OCI-LY3 (cell line): ENCODE measurements around the gene SGCA.

ENCODE experiments used
- H2AFZ ChIP-seq: fragments of 200-600, 300-600 bp; shearing (Covaris generic); 2 replicates; pipeline ENCODE4 v1.6.0; 2014; ENCODE audit warnings: antibody characterized with exemption, low read depth, low read length
- H3K27ac ChIP-seq: fragments of 200-600, 300-600 bp; sonication (generic); 2 replicates; pipeline ENCODE4 v1.5.1; 2014; ENCODE audit warnings: mild to moderate bottlenecking, low read length, moderate library complexity, mixed read lengths
- H3K27me3 ChIP-seq: fragments of 200-600, 300-600 bp; sonication (generic); 2 replicates; pipeline ENCODE4 v1.6.1; 2014; ENCODE audit warnings: low read depth, low read length, mixed read lengths
- H3K36me3 ChIP-seq: fragments of 200-600, 300-600 bp; sonication (generic); replicated peaks from 2 replicates; pipeline ENCODE3; 2014; ENCODE audit warnings: low read depth, low read length, mixed read lengths
- H3K4me1 ChIP-seq: fragments of 300-600, 200-600 bp; sonication (generic); 2 replicates; pipeline ENCODE4 v1.6.1; 2014; ENCODE audit warnings: low read length, mixed read lengths
- H3K4me2 ChIP-seq: fragments of 200-600, 300-600 bp; sonication (generic); 2 replicates; pipeline ENCODE4 v1.6.1; 2014; ENCODE audit warnings: low read length, mixed read lengths
- H3K4me3 ChIP-seq: fragments of 300-600, 200-600 bp; sonication (generic); 2 replicates; pipeline ENCODE4 v1.5.1; 2014; ENCODE audit warnings: antibody characterized with exemption, mild to moderate bottlenecking, low read length, moderate library complexity
- H3K79me2 ChIP-seq: fragments of 300-600, 200-600 bp; shearing (Covaris generic); 2 replicates; pipeline ENCODE4 v1.6.1; 2014; ENCODE audit warnings: mild to moderate bottlenecking, low read length, mixed read lengths
- H3K9ac ChIP-seq: fragments of 300-600, 200-600 bp; shearing (Covaris generic); 2 replicates; pipeline ENCODE4 v1.6.0; 2014; ENCODE audit warnings: mild to moderate bottlenecking, low read length, moderate library complexity
- H3K9me3 ChIP-seq: fragments of 200-600, 300-600 bp; shearing (Covaris generic); 2 replicates; pipeline ENCODE4 v1.6.1; 2014; ENCODE audit warnings: low read length, mixed read lengths; ENCODE audit not compliant: insufficient read depth
- H4K20me1 ChIP-seq: fragments of 200-600, 300-600 bp; sonication (generic); 2 replicates; pipeline ENCODE4 v1.6.1; 2016; ENCODE audit warnings: low read length, mixed read lengths; ENCODE audit not compliant: insufficient read depth
- EZH2phosphoT487 ChIP-seq: fragments of 200-600 bp; shearing (Covaris generic); IDR thresholded peaks from 2 replicates; pipeline ENCODE4 v1.6.1; 2018; ENCODE audit warnings: antibody characterized with exemption, mixed run types, low read depth
- TF ChIP-seq, protein P1 (sequence below): fragments of 200-600, 300-600 bp; sonication (generic); IDR thresholded peaks from 2 replicates; pipeline ENCODE4 v1.5.1; 2014; ENCODE audit warnings: antibody characterized with exemption, low read length, low read depth

Gene SGCA

DNA sequence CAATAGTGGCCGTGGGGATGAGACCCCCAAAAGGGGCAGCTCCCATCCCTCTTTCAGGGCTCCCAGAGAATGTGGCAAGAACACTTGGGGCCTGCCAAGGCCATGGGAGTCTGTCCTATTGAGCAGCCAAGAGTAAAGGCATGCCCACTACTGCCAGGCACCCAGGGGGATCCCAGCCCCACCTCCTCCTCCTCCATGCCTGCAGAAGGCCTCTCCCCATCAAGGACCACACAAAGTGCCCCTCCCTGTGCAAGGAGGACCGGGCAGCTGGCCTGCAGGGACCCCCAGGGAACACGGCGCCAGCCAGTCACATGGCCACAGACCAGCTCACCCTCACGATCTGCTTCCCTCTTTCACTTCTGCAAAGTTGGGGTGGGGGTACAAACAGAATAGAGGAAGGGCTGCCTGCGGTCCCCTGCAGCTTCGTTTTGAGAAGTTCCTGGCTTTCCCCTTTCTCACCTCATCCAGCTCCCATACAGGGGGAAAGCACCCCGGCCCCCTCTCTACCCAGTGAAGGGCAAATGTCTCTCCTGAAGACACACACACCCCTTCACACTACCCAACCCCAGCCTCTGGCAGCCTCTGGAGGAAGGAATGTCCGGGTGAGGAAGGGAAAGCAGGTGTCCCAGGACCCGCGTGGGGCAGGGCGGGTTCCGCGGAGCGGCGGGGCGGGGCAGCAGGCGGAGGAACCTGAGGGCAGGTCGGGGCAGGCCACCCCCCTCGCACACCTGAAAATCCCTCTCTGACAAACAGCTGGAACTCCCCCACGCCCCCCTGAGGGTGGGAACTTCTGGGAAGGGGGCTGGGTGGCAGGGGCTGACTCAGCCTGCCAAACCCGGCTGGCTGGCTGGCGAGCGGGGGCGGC, 17.3 kb upstream of the SGCA start:
- Histone ChIP-seq H3K4me1 (peaks cover 48% of the 10 kb centered on the region), H4K20me1 (peaks cover 37% of the 10 kb centered on the region), H3K79me2 (peaks cover 91% of the 10 kb centered on the region)

DNA sequence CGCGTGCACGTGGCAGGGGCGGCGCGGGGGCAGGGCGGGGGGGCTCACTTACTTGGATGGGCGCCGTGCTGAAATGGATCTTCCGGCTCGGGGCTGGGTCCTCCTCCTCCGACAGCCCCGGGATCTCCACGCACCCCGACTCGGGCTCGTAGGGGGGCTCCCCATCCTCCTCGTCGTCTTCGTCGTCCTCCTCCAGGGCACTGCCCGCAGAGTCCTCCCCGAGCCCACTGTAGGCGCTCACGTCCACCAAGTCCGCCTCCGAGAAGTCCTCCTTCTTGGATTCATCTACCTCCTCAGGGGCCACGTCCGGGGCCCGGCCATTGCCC, 16.8 kb upstream of the SGCA start:
- peaks cover 47% of the 10 kb centered on the region for H3K4me1 ChIP-seq
- no peak for TF ChIP-seq EZH2phosphoT487
- TF ChIP-seq, protein P1, sequence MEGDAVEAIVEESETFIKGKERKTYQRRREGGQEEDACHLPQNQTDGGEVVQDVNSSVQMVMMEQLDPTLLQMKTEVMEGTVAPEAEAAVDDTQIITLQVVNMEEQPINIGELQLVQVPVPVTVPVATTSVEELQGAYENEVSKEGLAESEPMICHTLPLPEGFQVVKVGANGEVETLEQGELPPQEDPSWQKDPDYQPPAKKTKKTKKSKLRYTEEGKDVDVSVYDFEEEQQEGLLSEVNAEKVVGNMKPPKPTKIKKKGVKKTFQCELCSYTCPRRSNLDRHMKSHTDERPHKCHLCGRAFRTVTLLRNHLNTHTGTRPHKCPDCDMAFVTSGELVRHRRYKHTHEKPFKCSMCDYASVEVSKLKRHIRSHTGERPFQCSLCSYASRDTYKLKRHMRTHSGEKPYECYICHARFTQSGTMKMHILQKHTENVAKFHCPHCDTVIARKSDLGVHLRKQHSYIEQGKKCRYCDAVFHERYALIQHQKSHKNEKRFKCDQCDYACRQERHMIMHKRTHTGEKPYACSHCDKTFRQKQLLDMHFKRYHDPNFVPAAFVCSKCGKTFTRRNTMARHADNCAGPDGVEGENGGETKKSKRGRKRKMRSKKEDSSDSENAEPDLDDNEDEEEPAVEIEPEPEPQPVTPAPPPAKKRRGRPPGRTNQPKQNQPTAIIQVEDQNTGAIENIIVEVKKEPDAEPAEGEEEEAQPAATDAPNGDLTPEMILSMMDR = no peak
- peaks cover 85% of the 10 kb centered on the region for H3K79me2 ChIP-seq
- H3K36me3 ChIP-seq = peaks cover 57% of the 10 kb centered on the region
- no peak overlapping the region for H2AFZ ChIP-seq
- no peaks in the 10 kb centered on the region for H3K27me3 ChIP-seq
- peak overlapping the region; percentile 98 for H3K27ac ChIP-seq
- no peaks in the 10 kb centered on the region for H3K9me3 ChIP-seq
- H3K4me2 ChIP-seq = peak overlapping the region; percentile 69
- peak overlapping the region; percentile 100 for H3K9ac ChIP-seq
- H3K4me3 ChIP-seq = peak overlapping the region; percentile 93
- H4K20me1 ChIP-seq = peaks cover 31% of the 10 kb centered on the region

More for the DNA sequence above, 17.3 kb upstream of the SGCA start:
- TF ChIP-seq EZH2phosphoT487 = 0 out of 2 replicates have a peak, but pooled peaks have one; percentile 79
- TF ChIP-seq, protein P1 = no peak
- H3K9ac ChIP-seq = peak overlapping the region; percentile 100
- no peaks in the 10 kb centered on the region for H3K9me3 ChIP-seq
- H3K27ac ChIP-seq = peak overlapping the region; percentile 98
- peak overlapping the region; percentile 95 for H3K4me2 ChIP-seq
- peaks cover 63% of the 10 kb centered on the region for H3K36me3 ChIP-seq
- H2AFZ ChIP-seq = no peak overlapping the region
- peak overlapping the region; percentile 93 for H3K4me3 ChIP-seq
- H3K27me3 ChIP-seq = no peaks in the 10 kb centered on the region

DNA sequence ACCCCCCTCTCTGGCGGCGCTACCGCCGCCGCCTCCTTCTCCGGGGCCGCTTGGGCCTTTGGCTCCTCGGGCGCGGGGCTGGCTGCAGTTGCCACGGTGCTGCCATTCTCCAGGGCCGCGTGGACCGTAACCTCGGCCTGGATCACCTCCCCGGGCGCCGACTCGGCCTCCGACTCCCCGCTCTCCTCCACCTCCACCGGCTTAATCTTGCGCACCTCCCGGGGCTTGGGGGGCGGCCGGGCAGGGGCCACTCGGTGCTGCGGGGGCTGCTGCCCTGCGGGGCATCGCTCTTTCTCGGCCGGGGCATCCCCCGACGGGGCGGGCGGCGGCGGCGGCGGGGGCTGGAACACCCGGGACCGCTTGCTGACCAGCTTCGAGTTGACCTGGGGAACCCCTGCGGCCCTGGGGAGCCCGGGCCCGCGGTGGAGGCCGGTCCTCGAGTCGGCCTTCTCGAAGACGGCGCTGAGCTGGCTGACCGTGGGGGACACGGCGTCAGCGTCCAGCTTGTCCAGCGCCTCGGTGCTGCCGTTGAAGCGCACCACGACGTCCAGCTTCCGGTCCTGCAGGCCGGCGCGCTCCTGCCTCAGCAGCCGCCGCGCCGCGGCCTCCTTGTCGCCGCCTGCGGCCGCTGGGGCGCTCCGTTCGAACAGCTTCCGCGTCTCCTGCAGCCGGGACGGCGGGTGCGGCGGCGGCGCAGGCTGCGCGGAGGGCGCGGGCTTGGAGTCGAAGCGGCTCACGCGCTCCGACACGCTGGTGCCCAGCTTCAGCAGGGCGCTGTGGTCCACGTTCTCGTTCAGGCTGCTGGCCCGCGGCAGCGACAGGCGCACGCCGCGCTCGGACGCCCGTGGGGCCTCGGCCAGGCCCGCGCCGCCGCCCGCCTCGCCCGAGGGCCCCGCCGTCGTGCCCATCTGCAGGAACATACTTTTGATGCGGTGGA, 16.1 kb upstream of the SGCA start:
- peaks cover 51% of the 10 kb centered on the region for H3K36me3 ChIP-seq
- H3K27me3 ChIP-seq = no peaks in the 10 kb centered on the region
- peaks cover 25% of the 10 kb centered on the region for H4K20me1 ChIP-seq
- peak overlapping the region; percentile 69 for H3K4me2 ChIP-seq
- peak overlapping the region; percentile 98 for H3K27ac ChIP-seq
- H3K9me3 ChIP-seq = no peaks in the 10 kb centered on the region
- peaks cover 78% of the 10 kb centered on the region for H3K79me2 ChIP-seq
- H3K4me3 ChIP-seq = peak overlapping the region; percentile 93
- no peak overlapping the region for H2AFZ ChIP-seq
- TF ChIP-seq EZH2phosphoT487 = no peak
- TF ChIP-seq, protein P1 = no peak
- peaks cover 47% of the 10 kb centered on the region for H3K4me1 ChIP-seq
- peak overlapping the region; percentile 100 for H3K9ac ChIP-seq
